SIG-M5 treated with dmso at 0.1 percent for 504 hours (cell line): Measurements from ENCODE around the gene SHLD1.
"Not testable (repeated sequence)": the region's sequence is repeated elsewhere in the genome, so short reads cannot be mapped to it uniquely, and the experiment has no call there.

Experiments
- DNase-seq: peaks from one replicate; lab custom pipeline; 2025; ENCODE audit not compliant: unreplicated experiment; lab: John Stamatoyannopoulos, UW

SHLD1 gene, protein sequence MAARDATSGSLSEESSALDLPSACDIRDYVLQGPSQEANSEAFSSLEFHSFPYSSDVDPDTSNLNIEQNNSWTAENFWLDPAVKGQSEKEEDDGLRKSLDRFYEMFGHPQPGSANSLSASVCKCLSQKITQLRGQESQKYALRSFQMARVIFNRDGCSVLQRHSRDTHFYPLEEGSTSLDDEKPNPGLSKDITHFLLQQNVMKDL

DNA sequence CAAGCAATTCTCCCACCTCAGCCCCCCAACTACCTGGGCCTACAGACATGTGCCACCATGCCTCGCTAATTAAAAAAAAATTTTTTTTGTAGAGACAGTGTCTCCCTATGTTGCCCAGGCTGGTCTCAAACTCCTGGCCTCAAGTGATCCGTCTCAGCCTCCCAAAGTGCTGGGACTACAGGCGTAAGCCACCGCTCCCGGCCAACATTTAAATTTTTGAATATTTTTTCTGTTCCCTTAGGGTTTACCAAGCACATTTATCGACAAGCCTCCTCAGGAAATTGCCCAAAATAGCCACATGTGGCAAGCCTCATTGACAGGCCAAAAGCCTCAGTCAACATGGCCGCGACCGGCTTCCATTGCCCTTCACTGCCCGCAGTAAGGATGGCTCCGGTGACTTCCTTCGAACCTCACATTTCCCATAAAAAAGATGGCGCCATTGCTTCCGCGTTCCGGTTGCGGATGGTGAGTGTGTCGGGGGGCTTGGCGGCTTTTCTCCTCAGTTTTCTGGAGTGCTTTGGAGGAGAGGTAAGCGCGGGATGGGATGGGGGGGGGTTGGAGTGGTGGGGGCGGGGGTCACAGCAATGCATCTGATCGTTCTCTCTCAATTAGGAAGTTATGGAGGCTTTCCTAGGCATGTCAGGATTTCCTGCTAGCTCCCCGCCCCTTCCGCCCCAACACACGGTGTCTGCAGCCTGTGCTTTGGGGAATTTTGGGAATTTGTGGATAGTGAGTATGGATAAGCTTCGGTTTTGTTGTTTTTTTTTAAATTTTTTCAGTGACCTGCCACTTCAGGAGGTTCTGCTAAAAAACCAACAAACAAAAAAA is at the start of gene SHLD1:
Gene SHLD1 (plus strand): TSS at position 450 of the 828 bp plus-strand sequence. CDS start 22,465 bp downstream, outside the sequence.
- DNase-seq = peak; percentile 90

DNA sequence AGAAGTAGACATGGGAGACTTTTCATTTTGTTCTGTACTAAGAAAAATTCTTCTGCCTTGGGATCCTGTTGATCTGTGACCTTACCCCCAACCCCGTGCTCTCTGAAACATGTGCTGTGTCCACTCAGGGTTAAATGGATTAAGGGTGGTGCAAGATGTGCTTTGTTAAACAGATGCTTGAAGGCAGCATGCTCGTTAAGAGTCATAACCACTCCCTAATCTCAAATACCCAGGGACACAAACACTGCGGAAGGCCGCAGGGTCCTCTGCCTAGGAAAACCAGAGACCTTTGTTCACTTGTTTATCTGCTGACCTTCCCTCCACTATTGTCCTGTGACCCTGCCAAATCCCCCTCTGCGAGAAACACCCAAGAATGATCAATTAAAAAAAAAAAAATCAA is 47.9 kb upstream of the SHLD1 start:
- DNase-seq = not testable (repeated sequence)

DNA sequence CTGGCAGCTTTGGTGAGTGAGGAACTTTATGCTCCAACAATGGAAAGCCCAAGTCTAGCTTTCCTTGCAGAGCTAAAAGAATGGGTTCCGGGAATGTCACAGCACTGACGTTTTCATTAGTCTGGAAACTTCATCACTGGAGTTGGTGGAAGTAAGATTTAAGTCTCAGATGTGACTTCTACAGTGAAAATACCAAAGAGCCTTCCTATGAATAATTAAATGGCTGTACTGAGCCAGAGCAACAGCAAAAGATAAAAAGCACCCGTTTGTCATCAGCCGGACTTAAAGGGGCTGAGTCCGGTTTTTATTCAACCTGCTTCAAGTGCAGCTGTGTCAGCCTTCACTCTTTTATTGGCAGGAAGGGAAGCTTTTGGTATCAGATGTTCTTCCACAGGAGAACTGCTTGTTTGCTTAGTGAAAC is 46.5 kb upstream of the SHLD1 start:
- no peak for DNase-seq

DNA sequence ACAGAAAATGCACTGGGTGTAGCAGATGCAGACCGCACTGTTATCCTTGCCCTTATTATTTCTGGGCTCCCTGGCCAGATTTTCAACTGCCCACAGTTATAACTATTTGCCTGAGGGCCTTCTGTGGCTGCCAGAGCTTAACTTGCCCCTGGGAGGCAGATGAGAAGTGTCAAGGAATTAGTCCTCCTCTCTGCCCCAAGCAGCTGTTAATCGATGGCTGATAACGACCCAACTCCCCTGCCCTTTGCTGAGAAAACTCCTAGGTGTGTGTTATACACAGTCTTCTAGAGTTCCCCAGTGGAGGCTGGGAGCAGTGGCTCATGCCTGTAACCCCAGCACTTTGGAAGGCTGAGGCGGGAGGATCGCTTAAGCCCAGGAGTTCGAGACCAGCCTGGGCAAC is 44.4 kb upstream of the SHLD1 start:
- no peak for DNase-seq

DNA sequence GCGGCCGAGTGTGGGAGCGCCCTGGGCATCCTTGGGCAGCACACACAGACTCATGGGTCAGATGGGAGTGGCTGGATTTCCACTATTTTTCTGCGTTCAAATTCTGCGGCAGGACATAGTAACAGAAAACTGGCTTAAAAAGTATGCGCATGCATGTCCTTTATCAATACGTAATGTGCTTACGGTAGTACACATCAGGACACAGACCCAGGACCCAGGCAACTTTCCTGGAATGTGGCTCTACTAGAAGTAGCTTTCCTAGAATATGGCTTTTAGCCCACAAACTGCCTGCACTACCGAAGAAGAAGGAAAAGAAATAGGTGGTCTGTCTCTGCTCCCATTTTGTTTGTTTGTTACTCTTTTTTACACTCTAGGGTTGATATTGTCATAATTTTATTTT is 43.4 kb upstream of the SHLD1 start:
- no peak for DNase-seq

DNA sequence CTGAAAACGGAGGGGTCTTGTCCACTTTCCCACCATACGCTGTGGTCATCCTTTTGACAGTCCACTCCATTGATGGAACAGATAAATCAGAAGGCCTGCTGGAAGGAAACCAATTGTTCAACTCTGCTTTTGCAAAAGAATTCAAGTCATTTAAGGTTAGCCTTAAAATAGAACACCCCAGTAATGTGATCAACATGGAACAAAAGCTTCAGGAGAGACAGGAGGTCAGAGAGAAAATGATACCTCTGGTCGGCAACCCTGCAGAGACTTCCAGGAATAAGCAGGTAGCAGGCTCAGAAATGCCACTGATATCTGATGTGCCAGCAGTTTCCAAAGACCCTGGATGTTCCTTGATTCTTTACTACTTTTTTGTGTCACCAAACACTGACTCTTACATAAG is 39.6 kb upstream of the SHLD1 start:
- DNase-seq = no peak

DNA sequence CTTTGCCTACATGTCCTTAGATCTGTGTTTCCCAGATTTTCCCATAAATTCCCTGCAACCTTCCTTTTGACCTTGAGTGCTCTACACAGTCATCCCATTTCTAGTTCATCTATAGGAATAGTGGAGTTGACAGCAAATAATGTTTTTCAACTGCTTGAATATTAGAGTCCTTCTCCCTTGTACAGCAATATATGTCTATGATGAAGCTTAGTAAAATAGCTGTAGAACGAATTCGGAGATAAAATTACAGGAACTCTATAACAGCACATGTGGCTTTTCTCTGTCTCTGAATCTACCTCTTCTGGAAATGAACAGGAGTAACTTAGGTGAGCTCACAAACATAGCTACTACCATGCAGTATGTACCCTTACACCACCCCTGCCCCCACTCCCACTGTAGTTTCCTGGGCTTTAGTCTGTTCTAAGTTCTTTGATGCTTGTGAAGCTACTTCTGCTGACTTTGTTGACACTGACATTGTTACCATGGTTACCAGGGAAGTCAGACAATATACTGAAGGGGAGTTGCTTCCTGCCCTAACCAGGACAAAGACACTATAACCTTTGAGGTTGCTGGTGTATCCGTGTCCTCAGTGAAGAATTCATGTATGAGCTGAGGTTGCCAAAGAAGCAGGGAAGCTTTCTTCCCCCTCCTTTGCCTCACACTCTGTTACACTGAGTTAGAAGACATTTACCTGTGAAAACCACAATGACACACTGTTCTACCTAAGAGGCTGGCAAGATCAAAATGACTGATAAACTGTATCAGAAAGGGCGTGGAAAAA is 35.8 kb upstream of the SHLD1 start:
- DNase-seq = peak; percentile 10

DNA sequence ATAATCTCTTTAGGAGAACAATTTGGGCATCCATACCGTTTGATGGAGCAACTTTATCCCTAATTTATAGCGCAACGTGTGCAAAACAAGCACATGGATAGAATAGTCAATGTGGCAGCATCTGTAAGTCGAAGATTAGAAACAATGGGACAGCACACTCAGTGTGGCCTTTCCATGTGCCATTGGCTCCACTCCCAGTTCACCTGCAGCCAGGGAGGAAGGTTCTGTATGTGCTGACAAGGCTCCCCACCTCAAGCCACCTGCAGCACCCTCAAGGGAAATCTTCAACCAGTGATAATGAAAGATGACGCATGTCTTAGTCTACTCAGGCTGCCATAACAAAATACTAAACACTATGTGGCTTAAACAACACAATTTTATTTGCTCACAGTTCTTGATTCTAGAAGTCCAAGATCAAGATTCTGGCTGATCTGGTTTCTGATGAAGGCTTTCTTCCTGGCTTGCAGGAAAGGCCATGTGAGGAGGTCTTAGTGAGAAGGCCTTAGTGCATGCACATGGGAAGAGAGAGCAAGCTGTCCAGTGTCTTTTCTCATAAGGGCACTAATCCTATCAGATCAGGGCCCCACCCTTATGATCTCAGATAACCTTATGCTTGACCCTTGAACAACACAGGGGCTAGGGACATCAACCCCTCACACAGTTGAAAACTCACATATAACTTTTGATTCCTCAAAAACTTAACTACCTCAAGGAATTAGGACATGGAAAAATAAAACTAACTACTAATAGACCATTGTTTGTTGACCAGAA is 34.9 kb upstream of the SHLD1 start:
- DNase-seq = no peak

DNA sequence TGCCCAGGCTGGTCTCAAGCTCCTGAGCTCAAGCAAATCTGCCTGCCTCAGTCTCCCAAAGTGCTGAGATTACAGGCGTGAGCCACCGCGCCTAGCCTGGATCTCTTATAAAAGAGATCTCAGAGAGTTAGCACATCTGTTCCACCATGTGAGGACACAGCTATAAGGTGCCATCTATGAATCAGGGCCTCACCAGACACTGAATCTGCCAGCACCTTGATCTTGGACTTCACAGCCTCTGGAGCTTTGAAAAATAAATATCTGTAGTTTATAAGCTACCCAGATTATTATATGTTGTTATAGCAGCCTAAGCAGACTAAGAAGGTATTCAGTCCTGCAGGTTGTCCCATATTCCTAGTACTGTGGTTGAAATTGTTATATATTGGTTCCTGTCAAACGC is 33.2 kb upstream of the SHLD1 start:
- DNase-seq = no peak

DNA sequence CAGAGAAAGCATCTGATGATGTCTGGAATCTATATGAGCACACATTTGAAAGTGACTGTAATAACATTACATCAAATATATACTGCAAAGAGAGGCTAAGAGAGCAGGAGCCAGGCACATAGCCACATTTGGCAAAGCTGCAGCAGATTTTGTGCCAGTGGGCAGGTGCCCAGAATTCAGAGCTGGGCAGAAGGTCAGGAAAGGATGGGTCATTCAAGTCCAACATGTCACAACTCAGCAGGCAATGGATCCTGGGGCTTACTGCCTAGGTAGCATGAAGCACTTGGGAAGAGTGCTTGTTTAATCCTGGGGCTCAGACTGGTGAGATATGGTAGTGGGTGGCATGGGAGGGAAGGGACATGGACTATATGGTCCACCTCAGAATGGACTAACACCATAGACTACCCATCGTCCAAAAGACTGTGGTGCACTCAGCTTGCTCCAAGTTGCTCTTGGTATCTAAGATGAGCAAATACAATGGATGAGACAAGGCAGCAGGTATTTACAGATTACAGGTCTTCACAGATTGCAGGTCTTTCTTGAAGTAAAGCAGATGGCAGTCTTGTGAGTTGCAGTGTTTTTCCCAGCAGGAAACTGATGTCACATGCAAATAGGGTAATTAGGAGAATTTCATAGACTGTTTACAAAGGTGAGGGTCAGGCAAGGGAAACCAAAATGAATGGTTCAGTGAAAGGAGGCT is 31.2 kb upstream of the SHLD1 start:
- DNase-seq = no peak

DNA sequence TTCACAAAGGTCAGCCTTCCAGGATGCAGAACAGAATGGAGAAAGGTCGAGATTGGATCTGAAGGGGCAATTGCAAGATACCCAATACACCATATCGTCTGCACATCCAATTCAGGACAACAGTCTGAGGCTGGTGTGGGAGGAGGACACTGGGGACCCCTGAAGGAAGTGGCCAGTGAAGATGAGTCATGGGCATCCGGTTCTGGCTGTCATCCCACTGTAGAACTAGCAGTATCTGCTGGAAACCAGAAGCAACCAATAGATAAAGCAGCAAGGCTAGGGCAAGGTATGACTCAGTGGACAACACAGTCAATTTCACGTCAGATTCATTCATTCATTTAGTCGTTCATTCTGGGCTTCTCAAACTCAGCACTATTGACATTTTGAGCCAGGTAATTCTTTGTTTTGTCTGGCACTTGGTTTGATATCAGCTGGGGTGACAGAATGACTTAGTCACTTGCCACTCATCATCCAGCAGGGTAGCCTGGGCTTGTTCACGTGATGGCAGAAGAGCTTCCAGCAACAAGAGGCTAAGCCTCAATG is 30.3 kb upstream of the SHLD1 start:
- no peak for DNase-seq

DNA sequence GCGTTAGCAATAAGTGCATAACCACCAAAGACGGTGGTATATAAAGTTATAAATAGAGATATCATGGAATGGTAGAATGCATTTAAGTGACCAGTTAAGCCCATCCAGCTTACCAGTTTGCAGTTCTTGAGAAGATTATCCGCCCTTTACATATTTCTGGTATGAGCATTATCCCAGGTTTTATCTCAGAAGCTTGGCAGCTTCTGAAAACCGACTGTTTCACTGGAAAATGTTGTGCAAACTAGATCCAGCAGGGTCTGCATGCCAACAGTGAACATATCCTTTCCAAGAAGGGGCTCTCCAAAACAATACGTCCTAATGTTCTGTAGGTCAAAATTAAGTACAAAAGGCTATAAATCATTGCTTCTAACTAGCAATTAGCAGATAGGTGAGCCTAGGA is 29.5 kb upstream of the SHLD1 start:
- no peak for DNase-seq

DNA sequence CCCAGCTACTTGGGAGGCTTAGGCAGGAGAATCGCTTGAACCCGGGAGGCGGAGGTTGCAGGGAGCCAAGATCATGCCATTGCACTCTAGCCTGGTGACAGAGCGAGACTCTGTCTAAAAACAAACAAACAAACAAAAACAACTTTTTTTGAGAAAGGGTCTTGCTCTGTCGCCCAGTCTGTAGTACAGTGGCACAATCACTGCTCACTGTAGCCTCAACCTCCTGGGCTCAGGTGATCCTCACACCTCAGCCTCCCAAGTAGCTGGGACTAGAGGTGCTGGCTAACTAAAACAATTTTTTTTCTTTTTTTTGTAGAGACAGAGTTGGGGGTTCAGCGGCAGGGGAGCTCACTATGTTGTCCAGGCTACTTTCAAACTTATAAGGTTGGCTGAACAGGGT is 28.8 kb upstream of the SHLD1 start:
- not testable (repeated sequence) for DNase-seq

DNA sequence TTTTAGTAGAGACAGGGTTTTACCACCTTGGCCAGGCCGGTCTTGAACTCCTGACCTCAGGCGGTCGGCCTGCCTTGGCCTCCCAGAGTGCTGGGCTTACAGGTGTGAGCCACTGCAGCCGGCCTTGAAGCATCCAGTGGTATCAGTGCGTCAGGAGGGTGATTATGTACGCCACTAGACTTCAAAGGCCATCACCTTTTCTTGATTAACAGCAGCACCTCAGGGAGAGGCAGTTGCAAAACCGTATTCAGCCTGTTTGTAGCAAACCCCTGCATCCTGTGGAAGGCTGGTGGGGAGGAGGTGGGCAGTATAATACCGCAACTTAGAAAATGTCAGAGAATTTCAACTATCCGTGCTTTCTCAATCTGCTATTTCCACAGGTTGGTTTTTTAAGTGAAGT is 27.3 kb upstream of the SHLD1 start:
- DNase-seq = no peak

DNA sequence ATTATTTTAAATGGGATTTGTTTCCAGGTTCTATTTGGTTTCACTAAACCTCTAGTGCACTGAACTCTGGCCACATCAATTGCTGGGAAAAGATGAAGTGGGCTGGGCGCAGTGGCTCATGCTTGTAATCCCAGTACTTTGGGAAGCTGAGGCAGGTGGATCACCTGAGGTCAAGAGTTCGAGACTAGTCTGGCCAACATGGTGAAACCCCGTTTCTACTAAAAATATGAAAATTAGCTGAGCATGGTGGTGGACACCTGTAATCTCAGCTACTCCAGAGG is 25.1 kb upstream of the SHLD1 start:
- DNase-seq = not testable (repeated sequence)

DNA sequence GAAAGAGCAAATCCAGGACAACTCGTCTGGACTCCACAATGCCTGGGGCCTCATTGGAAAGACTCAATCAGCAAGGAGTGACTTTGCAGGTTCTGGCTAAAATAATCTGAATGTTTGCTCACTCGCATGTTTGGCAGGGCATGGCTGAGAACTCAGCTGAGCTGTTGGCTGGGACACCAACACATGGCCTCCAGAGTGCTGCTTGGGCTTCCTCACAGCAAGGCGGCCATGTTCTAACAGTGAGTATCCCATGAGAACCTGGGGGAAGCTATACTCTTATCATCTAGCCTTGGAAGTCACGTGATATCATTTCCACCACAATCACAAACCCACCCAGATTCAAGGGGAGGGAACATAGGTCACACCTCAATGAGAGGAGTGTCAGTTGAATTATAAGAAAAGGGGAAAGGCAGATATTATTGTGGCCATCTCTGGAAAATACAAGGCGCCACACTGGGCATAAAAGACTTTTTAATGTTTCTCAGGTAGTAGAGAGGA is 23.1 kb upstream of the SHLD1 start:
- DNase-seq = no peak

DNA sequence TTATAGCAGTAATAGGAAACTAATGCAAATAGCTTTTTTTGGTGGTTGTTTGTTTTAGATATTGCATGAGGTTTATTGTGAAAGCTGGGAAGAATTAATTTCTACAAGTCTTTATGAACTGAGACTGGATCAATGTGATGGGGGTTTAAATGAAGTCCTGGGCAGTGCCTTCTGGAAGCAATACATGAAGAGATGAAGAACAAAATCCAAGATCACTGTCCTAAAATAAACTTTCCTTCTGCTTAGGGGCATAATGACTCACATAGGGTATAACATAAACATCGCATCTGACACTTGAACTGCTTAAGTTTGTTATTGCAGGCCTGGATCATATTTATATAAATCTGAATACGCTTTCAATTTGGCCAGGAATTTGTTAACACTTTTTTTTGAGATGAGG is 20.9 kb upstream of the SHLD1 start:
- DNase-seq = no peak

DNA sequence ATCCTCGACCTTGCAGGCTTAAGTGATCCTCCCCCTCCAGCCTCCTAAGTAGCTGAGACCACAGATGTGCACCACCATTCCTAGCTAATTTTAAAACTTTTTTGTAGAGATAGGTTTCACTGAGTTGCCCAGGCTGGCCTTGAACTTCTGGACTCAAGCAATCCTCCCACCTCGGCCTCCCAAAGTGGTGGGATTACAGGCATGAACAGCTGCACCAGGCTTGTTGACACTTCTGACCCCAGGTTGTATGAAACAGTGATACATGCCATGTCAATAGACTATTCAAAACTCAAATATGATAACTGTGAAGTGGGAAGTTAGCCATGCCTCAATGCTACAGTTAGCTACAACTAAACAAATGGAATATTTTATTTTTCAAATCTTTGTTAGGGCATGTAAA is 20.1 kb upstream of the SHLD1 start:
- DNase-seq = no peak

DNA sequence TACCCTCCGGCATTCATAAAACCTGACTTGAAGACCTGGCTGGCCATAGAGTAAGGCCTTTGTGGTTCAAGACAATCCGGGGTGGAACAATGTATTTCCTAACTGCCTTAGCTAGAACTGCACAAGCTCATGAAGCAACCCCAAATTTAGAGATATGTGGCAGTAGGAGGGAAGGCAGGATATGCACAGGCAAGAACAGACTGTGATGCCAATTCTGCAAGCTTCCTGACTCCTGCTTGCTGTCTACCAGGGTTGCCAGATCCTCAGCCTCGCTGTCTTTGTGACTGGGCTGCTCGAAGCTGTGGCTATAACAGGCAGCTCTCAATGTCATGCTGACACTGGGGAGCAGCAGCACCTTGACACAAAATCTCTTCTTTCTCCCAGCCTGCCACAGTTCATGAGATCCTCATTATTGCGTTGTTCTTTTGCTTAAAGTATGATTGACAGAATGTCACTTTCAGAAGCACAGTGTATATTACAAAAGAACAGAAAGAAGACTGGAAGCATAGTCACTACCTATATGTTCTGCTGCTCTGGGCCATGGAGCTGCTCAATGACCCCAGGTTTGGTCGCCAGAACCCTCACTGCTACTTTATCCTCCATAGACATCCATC is 18.3 kb upstream of the SHLD1 start:
- DNase-seq = no peak

DNA sequence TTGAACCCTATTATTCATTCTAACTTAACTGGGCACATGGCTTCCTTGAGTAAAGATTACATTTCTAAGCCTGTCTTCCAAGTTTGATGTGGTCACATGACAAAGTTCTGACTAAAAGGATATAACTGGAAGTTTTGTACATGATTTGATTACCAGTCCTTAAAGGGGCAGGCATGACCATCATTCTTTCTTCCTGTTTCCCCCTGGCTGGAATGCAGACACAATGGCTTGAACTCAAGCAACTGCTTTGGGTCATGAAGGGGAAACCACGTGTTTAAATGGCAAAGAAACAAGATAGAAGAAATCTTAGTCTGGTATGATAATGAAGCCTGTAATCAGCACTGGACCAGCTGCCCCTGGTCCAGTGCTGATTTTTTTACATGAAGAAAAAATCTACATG is 15.6 kb upstream of the SHLD1 start:
- no peak for DNase-seq
